Activated B cell treated with CpG ODN at 0.5 μM for 24 hours (primary cell): ENCODE results near the gene OR6M1. TPM values are rescaled to one million over a fixed set of nuclear protein-coding genes. Genes with fewer than 3 reads are reported as not detected.

Experiments
- ATAC-seq: fragments of 200-7000 bp; cut with Tn5 transposase; one replicate; pipeline ENCODE4 v1.10.0; 2021; ENCODE audit warnings: low read depth, mild to moderate bottlenecking, moderate library complexity
- CTCF ChIA-PET: fragments of 350-600 bp; sonication (Branson Sonifier 250); formaldehyde crosslinking; loops from one replicate; lab custom pipeline; 2021; ENCODE audit warnings: antibody characterized with exemption; lab: Charles Lee
- POLR2A ChIA-PET: fragments of 350-600 bp; sonication (Branson Sonifier 250); formaldehyde crosslinking; loops from one replicate; lab custom pipeline; 2021; ENCODE audit warnings: antibody characterized with exemption; lab: Charles Lee
- DNase-seq: peaks from one replicate; pipeline ENCODE4 v3.0.0; 2022
- H3K27ac Mint-ChIP-seq: one replicate; pipeline ENCODE4 v1.8.0; 2020; ENCODE audit warnings: mixed read lengths
- H3K27me3 Mint-ChIP-seq: one replicate; pipeline ENCODE4 v1.8.0; 2021; ENCODE audit warnings: mixed read lengths
- H3K36me3 Mint-ChIP-seq: one replicate; pipeline ENCODE4 v1.8.0; 2021; ENCODE audit warnings: low read depth, mixed read lengths
- H3K4me1 Mint-ChIP-seq: one replicate; pipeline ENCODE4 v1.8.0; 2021; ENCODE audit warnings: mixed read lengths
- H3K4me3 Mint-ChIP-seq: one replicate; pipeline ENCODE4 v1.8.0; 2020; ENCODE audit warnings: mild to moderate bottlenecking, mixed read lengths
- H3K9me3 Mint-ChIP-seq: one replicate; pipeline ENCODE4 v1.8.0; 2020; ENCODE audit warnings: mixed read lengths
- CTCF ChIP-seq: fragments of 200-600 bp; IDR thresholded peaks from one replicate; pipeline ENCODE4 v1.8.0; 2022; ENCODE audit warnings: antibody characterized with exemption, mild to moderate bottlenecking
- intact Hi-C: fragments of 100-400 bp; cut with micrococcal nuclease; formaldehyde crosslinking; loops from one replicate; pipeline ENCODE4 v1.15.1; 2024
- total RNA-seq: library from RNA; stranded (reverse); gene quantifications from 2 replicates; pipeline ENCODE4 v1.2.3, GENCODE V29; 2022

Gene OR6M1
- total RNA-seq, 1 donor from 2014 or later = not detected

GRCh38 chr11:123839131-123839530 is 33.0 kb upstream of the OR6M1 start:
- no peak for TF ChIP-seq CTCF
- no peaks in the 10 kb centered on the region for H3K36me3 Mint-ChIP-seq
- H3K9me3 Mint-ChIP-seq = no peaks in the 10 kb centered on the region
- ChIA-PET POLR2A (no interaction called here), CTCF (no interaction called here)
- H3K4me3 Mint-ChIP-seq = no peak overlapping the region
- DNase-seq (no peak), ATAC-seq (no peak)
- intact Hi-C loops = no loop called here
- no peaks in the 10 kb centered on the region for H3K4me1 Mint-ChIP-seq
- H3K27me3 Mint-ChIP-seq = peaks cover 2% of the 10 kb centered on the region
- H3K27ac Mint-ChIP-seq = no peak overlapping the region

- CTCF ChIA-PET = no interaction called here
- Mint-ChIP-seq H3K36me3 (no peaks in the 10 kb centered on the region), H3K9me3 (no peaks in the 10 kb centered on the region), H3K27ac (no peak overlapping the region), H3K4me3 (no peak overlapping the region), H3K4me1 (no peaks in the 10 kb centered on the region), H3K27me3 (peaks cover 2% of the 10 kb centered on the region)
- ATAC-seq (no peak), DNase-seq (no peak)
- no peak for TF ChIP-seq CTCF
- POLR2A ChIA-PET = no interaction called here
- intact Hi-C loops = no loop called here
These were observed 32.5 kb upstream of the OR6M1 start for GRCh38 chr11:123838659-123839058.

GRCh38 chr11:123838199-123838598 is 32.0 kb upstream of the OR6M1 start:
- H3K4me1 Mint-ChIP-seq = no peaks in the 10 kb centered on the region
- ATAC-seq (no peak), DNase-seq (no peak)
- H3K27ac Mint-ChIP-seq = no peak overlapping the region
- ChIA-PET POLR2A (no interaction called here), CTCF (no interaction called here)
- no peak for TF ChIP-seq CTCF
- H3K36me3 Mint-ChIP-seq = no peaks in the 10 kb centered on the region
- H3K9me3 Mint-ChIP-seq = no peaks in the 10 kb centered on the region
- no peak overlapping the region for H3K4me3 Mint-ChIP-seq
- intact Hi-C loops = no loop called here
- peaks cover 2% of the 10 kb centered on the region for H3K27me3 Mint-ChIP-seq

GRCh38 chr11:123833095-123833494 is 26.9 kb upstream of the OR6M1 start:
- ATAC-seq (no peak), DNase-seq (no peak)
- no peak for TF ChIP-seq CTCF
- no peaks in the 10 kb centered on the region for H3K9me3 Mint-ChIP-seq
- H3K4me1 Mint-ChIP-seq = no peaks in the 10 kb centered on the region
- ChIA-PET POLR2A (no interaction called here), CTCF (no interaction called here)
- H3K27ac Mint-ChIP-seq = no peak overlapping the region
- no peaks in the 10 kb centered on the region for H3K36me3 Mint-ChIP-seq
- intact Hi-C loops = no loop called here
- no peaks in the 10 kb centered on the region for H3K27me3 Mint-ChIP-seq
- no peak overlapping the region for H3K4me3 Mint-ChIP-seq

- Mint-ChIP-seq H3K27me3 (peaks cover 10% of the 10 kb centered on the region), H3K36me3 (no peaks in the 10 kb centered on the region), H3K4me1 (no peaks in the 10 kb centered on the region), H3K27ac (no peak overlapping the region), H3K9me3 (no peaks in the 10 kb centered on the region), H3K4me3 (no peak overlapping the region)
- DNase-seq (no peak), ATAC-seq (no peak)
- TF ChIP-seq CTCF = no peak
- intact Hi-C loops = no loop called here
- POLR2A ChIA-PET = no interaction called here
- CTCF ChIA-PET = no interaction called here
These were observed 23.6 kb upstream of the OR6M1 start for GRCh38 chr11:123829745-123830144.
